ENCODE measurements around the gene CLHC1.

- TF ChIP-seq CTCF (IDR thresholded peaks at IDR 0.05) (no peak), POLR2A (IDR thresholded peaks at IDR 0.05) (no peak), EP300 (IDR thresholded peaks at IDR 0.05; ENCODE audit: low read depth) (no peak)
These were observed 3.8 kb upstream of the CLHC1 start for GRCh38 chr2:55235724-55236538.
